HG03571 (cell line): ENCODE data around the gene TBX4.
"Not testable (repeated sequence)": the region's sequence is repeated elsewhere in the genome, so short reads cannot be mapped to it uniquely, and the experiment has no call there.

ENCODE experiments used
- ATAC-seq: cut with Tn5 transposase; IDR thresholded peaks from one replicate; pipeline ENCODE4 v1.9.1; 2021; ENCODE audit not compliant: unreplicated experiment

The TBX4 gene

DNA sequence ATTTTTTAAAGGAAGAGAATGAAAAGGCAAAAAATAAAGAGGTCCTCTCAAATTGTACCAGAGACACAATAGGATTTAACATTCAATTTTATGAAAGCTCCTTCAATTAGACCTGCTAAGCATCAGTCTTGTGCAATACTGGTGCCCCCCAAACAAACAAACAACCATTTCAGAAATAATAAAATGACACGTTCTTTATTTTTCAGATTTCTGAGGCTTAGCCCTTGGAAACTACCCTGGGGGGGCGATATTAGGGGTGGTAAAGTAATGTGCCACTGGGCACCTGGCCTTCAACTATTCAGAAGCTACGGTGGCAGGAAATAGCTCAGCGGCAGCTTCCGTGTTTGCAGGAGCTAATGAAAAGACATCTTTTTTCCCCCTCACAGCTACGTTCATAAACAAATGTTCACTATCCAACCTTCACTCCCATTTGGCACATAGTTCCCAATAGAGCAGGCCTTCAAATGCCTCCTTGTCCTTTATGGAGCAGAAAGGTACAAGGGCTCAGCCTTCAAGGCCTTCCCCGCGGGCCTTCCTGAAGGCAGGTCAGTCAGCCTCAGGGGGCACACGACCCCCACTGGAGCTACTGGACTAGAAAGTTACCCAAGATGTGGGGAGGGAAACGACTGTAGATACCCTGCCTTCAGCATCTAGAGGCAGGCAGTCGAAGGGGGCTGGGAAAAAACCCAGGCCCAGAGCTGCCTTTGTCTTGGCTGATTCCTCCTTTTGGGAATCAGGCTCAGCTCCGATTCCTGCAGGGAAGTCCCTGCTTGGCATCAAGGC, 44.1 kb downstream of the TBX4 start:
- ATAC-seq: no peak

DNA sequence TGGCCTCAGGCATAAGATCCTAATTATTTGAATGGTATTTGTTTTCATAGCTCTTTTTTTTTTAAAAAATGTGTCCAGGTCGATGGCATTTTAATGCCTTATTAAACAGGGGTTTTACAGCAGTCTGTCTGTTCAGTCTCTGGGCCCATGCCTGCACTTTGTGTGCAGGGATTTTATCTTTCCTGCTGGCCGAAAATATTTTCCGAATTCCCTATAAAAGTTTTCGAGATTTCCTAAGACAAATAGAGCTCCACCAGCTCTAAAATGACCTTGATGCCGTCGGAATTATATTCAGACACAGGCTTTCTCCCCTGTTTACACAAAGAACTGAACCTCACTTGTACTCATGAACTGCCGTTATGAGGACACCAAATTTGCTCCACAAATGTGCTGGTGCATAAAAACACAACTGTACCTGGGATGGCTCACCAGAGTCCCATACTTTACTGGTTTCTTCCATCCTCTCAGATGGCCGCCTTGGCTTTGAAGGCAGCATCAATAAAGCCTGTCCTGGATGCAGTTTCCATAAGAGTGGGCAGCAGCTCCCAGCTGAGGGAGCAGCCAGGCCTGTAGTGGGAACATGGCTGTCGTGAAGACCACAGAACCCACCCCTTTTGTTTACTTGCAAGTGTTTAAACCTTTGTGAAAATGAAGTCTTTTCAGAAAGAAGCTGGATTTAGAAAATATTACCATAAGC, 44.9 kb downstream of the TBX4 start:
- no peak for ATAC-seq

DNA sequence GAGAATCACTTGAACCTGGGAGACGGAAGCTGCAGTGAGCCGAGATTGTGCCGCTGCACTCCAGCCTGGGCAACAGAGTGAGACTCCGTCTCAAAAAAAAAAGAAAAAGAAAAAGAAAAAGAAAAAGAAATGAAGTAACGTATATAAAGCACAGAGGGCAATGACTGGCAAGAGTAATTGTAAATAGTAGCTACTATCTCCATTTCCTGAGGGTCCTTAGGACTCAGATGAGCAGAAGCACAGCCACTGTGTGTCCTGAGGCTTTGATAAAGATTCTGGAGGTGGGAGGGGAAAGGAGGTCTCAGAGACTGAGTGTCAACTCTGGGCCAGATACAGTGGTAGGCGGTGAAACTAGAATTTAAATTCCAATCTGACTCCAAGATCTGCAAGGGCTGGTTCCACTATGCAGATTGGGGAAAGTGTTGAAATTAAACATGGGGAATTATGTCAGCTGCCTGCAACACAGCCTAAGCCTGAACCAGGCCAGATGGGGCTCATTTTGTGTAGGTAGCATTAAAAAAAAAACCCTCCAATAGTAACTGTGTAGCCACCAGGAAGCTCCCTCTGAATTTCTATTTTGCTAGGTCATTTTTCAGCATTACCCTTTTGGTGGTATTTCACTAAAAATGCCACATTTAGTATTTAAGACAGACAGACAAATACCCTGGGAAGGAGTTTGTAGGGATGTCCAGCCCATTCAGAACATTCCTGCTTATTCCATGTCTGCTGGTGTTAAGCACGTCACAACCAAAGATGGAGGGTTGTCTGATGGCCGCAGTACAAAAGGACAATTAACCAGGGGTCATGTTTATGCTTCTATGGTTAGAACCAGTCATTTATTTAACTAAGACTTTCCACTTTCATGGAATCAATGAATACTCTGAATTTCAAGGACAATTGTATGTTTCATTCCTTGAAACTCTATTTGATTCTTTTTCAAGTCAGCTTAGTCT, 46.1 kb downstream of the TBX4 start:
- ATAC-seq: no peak

DNA sequence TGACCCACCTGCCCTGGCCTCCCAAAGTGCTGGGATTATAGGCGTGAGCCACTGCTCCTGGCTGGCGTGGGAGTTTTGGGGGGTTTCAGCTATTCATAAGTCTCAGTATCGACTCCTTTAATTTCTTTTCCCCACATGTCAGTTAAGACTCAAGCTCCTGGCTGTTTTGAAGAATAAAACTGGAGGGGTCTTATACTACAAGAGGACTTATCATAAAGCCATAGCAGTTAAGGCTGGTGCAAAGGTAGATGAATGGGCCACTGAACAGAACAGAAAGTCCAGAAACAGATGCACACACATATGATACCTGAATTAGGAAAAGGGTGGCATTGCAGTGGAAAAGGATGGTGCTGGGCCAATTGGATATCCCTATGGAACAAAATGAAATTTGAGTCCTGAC, 47.4 kb downstream of the TBX4 start:
- no peak for ATAC-seq

DNA sequence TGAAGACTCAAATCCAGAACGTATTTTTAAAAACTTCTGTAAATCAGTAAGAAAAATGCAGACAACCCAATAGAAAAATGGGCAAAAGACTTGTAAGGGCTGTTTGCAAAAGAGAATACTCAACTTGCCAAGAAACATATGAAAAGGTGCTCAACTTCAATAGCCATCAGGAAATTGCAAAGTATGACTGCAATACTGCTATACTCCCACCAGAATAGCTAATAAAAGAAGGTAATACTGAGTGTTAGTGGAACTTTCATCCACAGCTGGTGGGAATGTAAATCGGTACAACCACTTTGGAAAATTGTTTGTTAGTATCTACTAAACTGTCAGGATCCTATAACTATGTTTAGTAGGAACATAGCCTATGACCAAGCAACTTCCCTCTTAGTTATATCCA, 48.1 kb downstream of the TBX4 start:
- no peak for ATAC-seq

DNA sequence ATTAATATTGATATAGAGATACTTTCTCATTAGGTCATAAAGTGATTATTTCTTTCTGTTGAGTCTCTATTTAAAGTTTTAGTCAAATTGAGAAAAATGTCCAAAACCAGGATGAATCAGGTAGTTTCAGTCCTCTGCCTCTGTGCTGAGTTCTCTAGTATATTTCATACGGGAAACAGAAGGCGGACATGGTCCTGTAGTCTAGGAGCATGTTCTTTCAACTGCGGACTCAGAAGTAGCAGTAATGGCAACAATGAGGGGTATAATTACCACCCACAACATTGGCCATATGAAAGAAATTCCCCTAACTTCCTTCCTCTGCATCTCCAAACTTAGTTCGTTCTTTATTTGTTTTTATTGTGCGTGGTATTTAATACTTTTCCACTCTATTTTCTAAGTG, 50.1 kb downstream of the TBX4 start:
- ATAC-seq: no peak

DNA sequence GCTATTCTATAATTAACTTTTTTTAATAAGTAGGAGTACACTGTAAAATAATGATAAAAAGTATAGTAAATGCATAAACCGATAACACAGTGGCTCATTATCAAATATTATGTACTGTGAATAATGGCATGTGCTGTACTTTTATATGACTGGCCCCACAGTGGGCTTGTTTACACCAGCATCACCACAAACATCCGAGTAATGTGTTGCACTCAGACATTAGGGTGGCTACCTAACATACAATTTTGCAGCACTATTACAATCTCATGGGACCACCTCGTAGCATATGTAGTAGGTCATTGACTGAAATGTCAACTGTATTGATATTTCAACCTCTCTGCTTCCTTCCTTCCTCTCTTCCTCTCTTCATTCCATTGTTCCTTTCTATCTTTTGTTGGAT, 51.7 kb downstream of the TBX4 start:
- ATAC-seq: no peak

DNA sequence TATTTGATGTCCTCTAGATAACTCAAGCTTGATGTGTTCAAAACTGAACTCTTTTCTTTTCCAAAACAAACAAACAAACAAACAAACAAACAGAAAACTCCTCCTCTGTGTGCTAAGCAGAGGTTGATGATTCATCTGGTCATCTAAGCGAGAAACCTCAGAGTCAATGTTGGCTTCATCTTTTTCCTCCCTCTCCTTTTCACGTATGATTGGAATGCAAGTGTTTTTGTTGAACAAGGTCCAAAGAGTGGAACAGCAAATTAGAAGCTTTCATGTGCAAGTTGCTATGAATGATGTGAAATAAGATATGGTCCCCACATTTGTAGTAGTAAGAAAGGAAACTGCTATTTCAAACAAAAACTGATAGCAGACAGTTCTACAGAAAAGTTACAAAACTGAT, 52.5 kb downstream of the TBX4 start:
- no peak for ATAC-seq

DNA sequence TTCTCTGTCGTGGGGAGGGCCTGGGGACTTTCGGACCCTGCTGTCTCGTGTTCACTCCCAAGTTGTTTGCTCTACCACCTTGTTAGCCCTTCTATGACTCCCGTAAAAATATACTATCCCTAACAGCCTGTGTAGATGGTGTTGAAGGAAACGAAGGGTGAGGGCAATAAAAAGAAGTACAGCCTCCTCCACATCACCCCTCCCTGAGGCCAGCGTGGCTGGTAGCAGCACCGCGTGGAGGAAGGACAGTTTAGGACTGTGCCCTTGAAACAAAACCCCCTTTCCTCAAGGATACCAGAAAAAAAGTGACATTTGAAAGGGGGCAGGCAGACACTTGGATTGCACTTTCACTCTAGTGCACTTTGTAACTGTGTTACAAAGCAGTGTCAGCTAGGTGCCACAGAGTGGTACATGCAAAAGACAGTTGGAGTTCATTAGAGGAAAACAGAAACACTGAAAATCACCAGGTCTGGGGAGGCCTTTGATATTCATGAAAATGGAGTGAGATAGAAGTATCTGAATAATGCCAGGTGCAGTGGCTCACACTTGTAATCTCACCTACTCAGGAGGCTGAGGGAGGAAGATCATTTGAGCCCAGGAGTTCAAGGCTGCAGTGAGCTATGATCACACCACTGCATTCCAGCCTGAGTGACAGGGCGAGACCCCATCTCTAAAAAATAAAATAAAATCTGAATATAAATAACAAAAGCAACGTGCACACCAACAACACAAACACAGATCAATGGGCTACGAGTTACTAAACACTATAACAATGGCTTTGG, 53.8 kb downstream of the TBX4 start:
- no peak for ATAC-seq

DNA sequence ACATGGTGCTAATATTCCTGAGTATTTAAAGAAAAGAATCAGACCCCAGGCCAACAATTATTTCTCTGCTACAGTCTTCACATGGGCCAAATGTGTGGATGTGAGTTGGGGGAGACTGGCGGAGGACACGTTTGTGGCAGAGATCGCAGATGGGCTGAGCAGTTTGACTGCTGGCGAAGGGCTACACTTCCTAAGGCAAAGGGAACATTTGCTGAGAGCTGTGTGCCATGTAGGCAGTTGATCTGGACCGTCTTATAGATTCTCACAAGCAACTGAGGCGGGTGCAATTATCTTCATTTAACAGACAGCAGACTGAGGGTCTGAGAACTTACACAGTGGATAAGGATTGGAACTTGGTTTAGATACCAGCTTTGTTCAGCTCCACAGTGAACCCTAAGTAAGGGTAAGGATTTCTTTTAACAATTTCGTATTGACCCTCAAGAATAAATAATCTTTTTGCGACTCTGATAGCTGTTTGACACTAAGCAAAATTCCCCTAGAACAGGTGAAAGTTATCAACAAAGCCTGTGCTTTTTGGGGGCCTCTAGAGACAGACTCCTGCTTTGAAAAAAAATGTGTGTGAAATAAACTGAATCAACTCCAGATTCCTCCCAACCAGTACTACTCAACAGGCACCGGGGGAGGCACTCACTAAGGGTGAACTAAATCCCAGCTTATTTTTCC, 55.3 kb downstream of the TBX4 start:
- ATAC-seq: no peak

DNA sequence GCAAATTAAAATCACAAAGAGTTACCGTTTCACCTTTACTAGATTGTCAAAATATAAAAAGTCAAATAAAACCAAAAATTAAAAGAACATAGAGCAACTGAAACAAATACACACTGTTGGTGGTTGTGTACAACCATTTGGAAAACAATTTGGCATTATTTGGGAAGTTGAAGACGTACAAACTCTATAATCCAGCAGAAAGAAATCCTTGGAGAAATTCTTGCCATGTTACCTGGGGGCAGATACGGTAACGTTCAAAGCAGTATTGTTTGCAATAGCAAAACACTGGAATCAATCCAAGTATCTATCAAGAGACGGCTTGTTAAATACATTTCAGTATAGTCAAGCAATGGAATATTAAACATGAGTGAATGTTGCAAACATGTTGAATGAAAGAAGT, 56.7 kb downstream of the TBX4 start:
- ATAC-seq: no peak

DNA sequence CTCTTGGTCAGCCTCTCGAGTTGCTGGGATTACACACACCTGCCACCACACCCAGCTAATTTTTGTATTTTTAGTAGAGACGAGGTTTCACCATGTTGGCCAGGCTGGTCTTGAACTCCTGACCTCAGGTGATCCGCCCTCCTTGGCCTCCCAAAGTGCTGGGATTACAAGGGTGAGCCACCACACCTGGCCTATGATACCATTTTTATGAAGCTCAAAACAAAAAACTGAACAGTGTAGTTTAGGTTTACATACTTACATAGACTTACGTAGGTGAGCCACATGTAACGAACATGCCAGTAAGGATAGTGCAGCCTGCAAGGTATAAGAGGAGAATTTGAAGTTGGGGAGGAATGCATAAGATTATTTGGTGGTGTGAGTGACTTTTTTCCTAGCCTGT, 57.2 kb downstream of the TBX4 start:
- ATAC-seq: not testable (repeated sequence)

DNA sequence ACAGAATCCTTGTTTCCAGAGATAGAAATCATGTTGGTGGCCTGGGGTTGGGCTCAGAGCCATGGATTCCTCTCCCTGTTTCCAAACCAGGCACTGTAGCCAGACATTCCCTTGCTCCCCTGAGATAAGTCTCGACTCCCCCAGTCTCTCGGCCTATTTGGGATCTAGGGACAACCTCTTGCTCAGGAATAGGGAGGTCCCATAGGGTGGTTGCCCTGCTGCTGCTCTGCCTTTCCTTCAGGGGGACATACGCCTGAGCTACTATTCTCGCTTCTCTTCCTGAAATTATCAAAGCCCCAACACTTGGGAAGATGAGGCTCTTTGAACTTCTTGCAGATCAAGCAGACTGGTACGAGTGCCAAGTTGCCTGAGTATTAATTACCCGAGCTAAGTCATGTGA, 58.0 kb downstream of the TBX4 start:
- no peak for ATAC-seq

DNA sequence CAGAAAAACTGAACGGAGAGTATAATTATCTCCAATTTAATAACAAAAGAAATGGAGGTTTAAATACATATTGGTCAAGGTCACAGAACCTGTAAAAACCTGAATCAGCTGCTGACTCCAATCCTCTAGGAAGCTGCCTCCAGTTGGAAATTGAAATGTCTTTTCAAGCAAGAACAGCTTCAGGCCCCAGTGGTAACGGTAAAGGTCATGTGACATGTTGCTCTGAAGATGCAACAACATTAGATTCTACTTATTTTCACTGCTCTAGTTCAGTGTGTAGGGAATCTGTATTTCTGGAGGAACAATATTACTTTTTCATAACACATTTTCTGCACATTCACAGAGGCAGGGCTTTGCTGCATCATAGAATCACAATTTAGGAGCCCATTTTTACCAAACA, 58.8 kb downstream of the TBX4 start:
- no peak for ATAC-seq

DNA sequence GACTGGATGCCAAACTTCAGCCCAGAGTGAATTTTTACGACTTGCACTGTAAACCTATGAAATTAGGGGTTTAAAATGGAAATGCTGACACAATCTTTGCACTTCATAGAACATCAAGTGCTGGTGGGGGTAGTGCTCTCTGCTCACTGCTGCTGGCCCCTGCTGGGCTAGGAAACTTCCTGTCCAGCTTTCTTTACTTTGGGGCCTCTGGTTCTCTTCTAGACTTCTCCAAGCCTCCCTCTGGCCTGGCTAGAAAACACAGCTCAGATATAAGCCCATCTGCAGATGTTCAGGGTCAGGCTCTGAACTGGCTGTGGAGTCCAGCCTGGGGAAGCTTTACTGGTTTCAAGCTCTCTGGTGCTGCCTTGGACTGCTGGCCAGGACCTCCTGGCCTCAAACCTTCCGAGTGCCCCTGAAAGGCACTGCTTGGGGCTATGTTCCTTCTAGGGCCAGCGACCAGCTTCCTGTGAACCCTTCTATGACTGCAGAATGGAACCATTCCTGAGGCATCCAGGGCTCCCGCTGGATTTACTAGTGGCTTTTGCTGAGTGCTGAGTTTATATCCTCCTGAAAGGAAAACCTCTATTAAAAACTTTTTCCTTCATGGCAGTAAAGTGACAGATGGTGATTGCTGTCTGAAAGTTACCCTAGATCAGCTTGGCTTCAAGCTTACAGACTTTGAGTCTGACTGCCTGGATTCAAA, 59.4 kb downstream of the TBX4 start:
- ATAC-seq: no peak

DNA sequence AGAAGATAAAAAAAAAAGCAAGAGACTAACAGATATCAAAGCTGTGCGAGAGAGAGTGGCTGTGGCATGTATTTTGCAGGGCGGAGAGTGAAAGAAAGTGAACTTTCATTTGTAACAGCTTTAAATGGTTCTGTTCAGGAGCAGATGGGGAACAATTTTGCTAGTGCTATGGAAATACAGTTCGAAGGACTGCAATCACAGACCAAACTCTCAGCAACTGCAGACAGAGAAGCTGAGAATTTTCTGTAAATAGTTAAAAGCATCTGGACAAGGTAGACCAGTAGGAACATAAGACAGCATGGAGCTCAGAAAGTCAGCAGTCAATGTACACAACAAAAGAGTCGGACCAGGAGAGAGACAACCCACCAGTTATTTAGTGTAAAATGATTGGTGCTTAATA, 62.3 kb downstream of the TBX4 start:
- ATAC-seq: no peak

DNA sequence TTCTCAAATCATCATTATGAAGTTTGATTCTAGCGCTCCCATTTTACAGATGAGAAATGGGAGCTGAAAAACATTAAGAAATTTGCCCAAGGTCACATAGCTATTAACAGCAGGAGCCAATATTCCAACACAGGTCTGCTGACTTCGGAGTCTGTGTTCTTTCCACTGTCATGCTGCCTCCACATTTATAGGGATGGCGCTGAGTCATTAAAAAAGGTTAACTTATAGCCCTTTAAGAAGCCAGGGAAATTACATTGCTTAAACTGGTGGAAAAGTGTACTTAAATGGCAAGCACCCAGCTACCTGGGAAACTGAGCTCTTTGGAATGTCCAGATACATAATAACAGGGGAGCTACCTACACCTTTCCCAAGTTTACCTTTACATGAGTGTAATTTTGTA, 65.0 kb downstream of the TBX4 start:
- no peak for ATAC-seq

DNA sequence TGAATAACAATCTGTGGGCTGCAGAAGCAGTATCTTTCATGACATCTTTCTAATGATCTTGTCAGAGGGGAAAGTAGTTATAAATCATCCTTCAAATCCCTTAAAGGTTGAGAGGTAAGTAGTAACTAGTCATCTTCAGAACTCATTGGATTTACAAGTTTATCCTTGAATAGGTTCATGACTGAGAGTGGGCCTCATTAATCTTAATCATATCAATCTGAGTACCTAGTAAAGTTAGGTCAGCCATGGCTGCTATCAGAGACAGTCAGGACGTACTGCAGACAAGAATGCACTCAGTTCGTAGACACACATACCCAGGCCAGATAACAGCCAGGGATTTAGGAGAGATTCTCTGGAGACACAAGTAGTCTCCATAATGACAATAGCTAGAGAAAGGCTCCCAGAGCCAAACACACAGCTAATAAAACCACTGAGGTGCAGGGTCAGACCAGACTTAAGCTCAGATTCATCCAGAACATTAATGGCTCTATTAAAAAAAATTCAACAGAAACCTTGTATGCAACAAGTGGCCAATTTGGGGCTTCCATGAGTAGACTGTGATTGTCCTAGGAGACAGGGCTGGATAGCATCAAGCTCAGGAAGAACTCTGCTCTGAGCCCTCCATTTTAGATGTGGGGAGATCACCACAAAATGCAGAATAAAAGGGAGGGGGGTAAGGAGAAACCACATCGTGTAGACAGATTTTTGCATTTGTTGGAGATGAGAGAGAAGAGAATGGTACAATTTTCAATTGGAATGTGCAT, 65.8 kb downstream of the TBX4 start:
- no peak for ATAC-seq

DNA sequence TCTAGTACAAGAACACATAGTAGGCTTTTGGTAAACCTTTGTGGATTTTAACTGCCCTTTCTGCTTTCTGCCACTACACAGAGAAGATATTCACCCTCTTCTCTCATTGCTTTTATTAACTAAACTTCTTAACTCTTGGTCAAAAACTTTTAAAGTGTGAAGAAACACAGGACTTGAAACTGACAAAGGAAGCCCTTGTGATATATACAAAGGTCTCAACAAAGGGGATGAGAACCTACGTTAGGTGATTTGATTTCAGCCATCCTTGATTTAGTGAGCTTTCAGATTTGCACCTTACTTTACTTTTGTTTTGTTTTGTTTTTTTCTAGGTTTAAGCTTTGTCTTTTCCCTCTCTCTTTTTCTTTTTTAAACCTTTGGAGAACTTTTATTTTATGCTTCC, 66.9 kb downstream of the TBX4 start:
- no peak for ATAC-seq
